HEK293T (cell line): ENCODE results near the gene PCDHA2.

Experiments
- ARNT ChIP-seq: fragments of 450-650 bp; IDR thresholded peaks from 2 replicates; pipeline ENCODE4 v1.6.1; 2017; ENCODE audit warnings: mild to moderate bottlenecking
- CTBP1 ChIP-seq: fragments of 450-650 bp; IDR thresholded peaks from 2 replicates; pipeline ENCODE4 v1.6.1; 2016; ENCODE audit warnings: borderline replicate concordance
- ELF4 ChIP-seq: fragments of 450-650 bp; IDR thresholded peaks from 2 replicates; pipeline ENCODE4 v1.6.1; 2017; ENCODE audit warnings: antibody characterized with exemption
- FOXA1 ChIP-seq: fragments of 450-650 bp; IDR thresholded peaks from 2 replicates; pipeline ENCODE4 v1.6.1; 2016; ENCODE audit warnings: mild to moderate bottlenecking
- FOXK2 ChIP-seq: fragments of 450-650 bp; IDR thresholded peaks from 2 replicates; pipeline ENCODE4 v1.6.1; 2016; ENCODE audit warnings: mild to moderate bottlenecking
- FOXM1 ChIP-seq: fragments of 450-650 bp; IDR thresholded peaks from 2 replicates; pipeline ENCODE4 v1.6.1; 2017; ENCODE audit warnings: mild to moderate bottlenecking, borderline replicate concordance
- HDGF ChIP-seq: fragments of 450-650 bp; IDR thresholded peaks from 2 replicates; pipeline ENCODE4 v1.6.1; 2017; ENCODE audit warnings: antibody characterized with exemption, borderline replicate concordance
- L3MBTL2 ChIP-seq: fragments of 450-650 bp; conservative IDR thresholded peaks from 2 replicates; pipeline ENCODE4 v1.6.1; 2016; ENCODE audit warnings: mild to moderate bottlenecking
- LEF1 ChIP-seq: fragments of 450-650 bp; IDR thresholded peaks from 2 replicates; pipeline ENCODE4 v1.6.1; 2017; ENCODE audit warnings: mild to moderate bottlenecking, borderline replicate concordance
- SP1 ChIP-seq: fragments of 450-650 bp; IDR thresholded peaks from 2 replicates; pipeline ENCODE4 v1.6.1; 2017
- TARDBP ChIP-seq: fragments of 450-650 bp; IDR thresholded peaks from 2 replicates; pipeline ENCODE4 v1.6.1; 2016
- ZNF384 ChIP-seq: fragments of 450-650 bp; IDR thresholded peaks from 2 replicates; pipeline ENCODE4 v1.6.1; 2016

DNA sequence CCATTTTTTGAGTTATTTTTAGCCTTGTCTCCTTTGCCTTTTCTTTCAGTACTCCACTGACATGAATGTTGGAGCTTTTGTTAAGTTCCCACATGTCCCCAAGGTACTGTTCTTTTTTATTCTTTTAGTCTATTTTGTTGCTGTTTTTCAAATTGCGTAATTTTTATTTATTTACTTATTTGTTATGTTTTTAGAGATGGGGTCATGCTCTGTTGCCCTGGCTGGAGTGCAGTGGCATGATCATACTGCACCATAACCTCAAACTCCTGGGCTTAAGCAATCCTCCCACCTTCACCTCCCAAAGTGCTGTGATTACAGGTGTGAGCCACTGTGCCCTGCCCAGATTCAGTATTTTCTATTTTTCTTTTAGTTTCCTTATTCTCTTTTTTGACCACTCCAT is 14.1 kb upstream of the PCDHA2 start:
- TF ChIP-seq ZNF384 (no peak), HDGF (no peak), LEF1 (no peak), ARNT (no peak), SP1 (no peak), FOXA1 (no peak), FOXK2 (no peak), TARDBP (no peak), ELF4 (no peak), CTBP1 (no peak), FOXM1 (no peak), L3MBTL2 (no peak)
